ENCODE data around the gene GMPR.

The GMPR gene

DNA sequence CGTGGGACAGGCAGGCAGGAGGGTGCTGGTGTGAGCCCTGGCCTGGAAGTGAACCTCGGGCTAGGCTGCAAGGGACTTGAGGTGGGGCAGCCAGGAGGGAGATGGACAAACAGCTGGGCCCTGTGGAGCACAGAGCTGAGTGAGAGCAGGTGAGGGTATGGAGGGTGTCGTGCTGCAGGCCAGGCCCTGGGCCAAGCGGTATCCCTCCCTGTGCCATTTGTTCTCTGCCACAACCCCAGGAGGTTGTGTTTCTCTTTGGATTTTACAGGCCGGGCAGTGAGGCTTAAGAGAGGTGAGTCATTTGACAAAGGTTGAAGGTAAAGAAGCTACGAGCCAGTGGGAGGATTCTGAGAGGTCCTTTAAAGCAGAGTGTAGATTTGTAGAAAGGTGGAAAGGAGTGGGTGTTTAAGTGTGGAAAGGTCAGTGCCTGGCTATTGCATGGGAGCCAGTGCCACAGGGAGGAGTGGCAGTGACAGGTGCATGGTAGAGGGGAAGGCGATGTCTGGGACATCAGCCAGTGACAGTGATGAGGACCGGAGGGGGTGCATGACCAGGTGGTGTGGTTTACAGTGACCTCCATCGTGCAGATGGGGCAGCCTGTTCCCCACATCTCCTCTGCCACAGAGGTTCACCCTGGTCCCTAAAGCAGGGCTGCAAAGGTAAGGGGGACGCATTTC lies 39.8 kb downstream of the GMPR start:
- H3K4me1 ChIP-seq (ENCODE audit: control insufficient read depth in 1 of 2, insufficient read depth in 1 of 2, low read depth in 1 of 2, low read length in 1 of 2): no peaks in the 10 kb centered on the region
- no peaks in the 10 kb centered on the region for H3K9me3 ChIP-seq
- H3K27ac ChIP-seq: no peak overlapping the region
- TF ChIP-seq, protein P1, sequence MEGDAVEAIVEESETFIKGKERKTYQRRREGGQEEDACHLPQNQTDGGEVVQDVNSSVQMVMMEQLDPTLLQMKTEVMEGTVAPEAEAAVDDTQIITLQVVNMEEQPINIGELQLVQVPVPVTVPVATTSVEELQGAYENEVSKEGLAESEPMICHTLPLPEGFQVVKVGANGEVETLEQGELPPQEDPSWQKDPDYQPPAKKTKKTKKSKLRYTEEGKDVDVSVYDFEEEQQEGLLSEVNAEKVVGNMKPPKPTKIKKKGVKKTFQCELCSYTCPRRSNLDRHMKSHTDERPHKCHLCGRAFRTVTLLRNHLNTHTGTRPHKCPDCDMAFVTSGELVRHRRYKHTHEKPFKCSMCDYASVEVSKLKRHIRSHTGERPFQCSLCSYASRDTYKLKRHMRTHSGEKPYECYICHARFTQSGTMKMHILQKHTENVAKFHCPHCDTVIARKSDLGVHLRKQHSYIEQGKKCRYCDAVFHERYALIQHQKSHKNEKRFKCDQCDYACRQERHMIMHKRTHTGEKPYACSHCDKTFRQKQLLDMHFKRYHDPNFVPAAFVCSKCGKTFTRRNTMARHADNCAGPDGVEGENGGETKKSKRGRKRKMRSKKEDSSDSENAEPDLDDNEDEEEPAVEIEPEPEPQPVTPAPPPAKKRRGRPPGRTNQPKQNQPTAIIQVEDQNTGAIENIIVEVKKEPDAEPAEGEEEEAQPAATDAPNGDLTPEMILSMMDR (IDR thresholded peaks at IDR 0.05): no peak
- H3K27me3 ChIP-seq: no peaks in the 10 kb centered on the region
- H3K4me3 ChIP-seq (ENCODE audit: low read depth in 1 of 2, low read length in 1 of 2): no peak overlapping the region
- no peaks in the 10 kb centered on the region for H3K36me3 ChIP-seq

DNA sequence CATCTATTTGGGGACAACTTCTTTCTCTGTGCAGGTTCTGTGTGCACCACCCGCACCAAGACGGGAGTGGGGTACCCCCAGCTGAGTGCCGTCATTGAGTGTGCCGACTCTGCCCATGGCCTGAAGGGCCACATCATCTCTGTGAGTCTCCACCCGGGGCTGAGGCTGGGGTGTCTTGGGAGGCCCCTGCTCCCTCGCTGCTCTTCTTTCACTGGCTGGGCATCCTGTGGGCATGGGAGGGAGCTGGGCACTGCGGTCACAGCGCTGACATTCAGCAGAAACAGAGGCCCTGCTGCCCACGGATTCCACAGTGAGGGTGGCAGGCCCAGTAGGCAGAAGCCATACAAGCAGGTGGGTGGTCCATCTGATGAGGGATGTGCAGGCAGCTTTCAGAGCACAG lies 40.4 kb downstream of the GMPR start:
- no peaks in the 10 kb centered on the region for H3K4me1 ChIP-seq (ENCODE audit: control insufficient read depth in 1 of 2, insufficient read depth in 1 of 2, low read depth in 1 of 2, low read length in 1 of 2)
- no peaks in the 10 kb centered on the region for H3K36me3 ChIP-seq
- H3K27me3 ChIP-seq: no peaks in the 10 kb centered on the region
- no peak overlapping the region for H3K27ac ChIP-seq
- TF ChIP-seq, protein P1 (IDR thresholded peaks at IDR 0.05): no peak
- H3K4me3 ChIP-seq (ENCODE audit: low read depth in 1 of 2, low read length in 1 of 2): no peak overlapping the region
- no peaks in the 10 kb centered on the region for H3K9me3 ChIP-seq

DNA sequence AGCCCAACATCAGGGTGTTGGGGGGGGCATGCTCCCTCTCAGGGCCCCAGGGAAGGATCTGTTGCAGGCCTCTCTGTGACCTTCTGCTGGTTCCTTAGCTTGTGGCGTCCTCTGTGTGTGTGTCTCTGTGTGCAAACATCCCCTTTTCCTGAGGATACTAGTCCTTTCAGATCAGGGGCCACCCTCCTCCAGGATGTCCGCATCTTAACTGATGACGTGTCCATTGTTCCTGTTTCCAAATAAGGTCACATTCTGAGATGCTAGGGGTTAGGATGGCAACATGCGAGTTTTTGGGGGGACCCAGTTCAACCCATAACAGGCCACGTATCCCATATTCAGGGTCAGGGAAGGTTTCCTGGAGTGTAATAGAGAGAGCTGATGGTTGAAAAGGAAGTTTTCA lies 40.9 kb downstream of the GMPR start:
- Histone ChIP-seq H3K4me3 (ENCODE audit: low read depth in 1 of 2, low read length in 1 of 2) (no peak overlapping the region), H3K36me3 (no peaks in the 10 kb centered on the region), H3K27me3 (no peaks in the 10 kb centered on the region), H3K9me3 (no peaks in the 10 kb centered on the region), H3K4me1 (ENCODE audit: control insufficient read depth in 1 of 2, insufficient read depth in 1 of 2, low read depth in 1 of 2, low read length in 1 of 2) (no peaks in the 10 kb centered on the region), H3K27ac (no peak overlapping the region)
- TF ChIP-seq, protein P1 (IDR thresholded peaks at IDR 0.05): no peak

DNA sequence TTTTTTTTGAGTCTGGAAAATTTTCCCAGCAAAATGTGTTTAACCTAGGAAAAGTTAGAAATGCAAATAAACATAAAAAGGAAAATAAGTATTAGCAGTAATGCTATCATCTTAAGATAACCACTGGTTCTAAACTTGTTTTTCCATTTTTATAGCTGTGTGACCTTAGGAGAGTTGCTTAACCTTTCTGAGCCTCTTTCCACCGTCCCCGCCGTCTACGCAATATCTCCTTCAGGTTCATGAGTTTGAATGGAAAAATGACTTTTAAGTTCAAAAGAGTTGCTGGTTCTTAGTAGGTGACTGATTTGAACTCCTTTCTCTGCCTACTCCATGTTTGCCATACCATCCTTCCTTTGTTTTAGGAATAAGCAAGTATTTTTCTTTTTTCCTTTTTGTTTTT lies 44.0 kb downstream of the GMPR start:
- Histone ChIP-seq H3K9me3 (no peaks in the 10 kb centered on the region), H3K4me1 (ENCODE audit: control insufficient read depth in 1 of 2, insufficient read depth in 1 of 2, low read depth in 1 of 2, low read length in 1 of 2) (no peaks in the 10 kb centered on the region), H3K27me3 (no peaks in the 10 kb centered on the region), H3K27ac (no peak overlapping the region), H3K36me3 (no peaks in the 10 kb centered on the region), H3K4me3 (ENCODE audit: low read depth in 1 of 2, low read length in 1 of 2) (no peak overlapping the region)
- TF ChIP-seq, protein P1 (IDR thresholded peaks at IDR 0.05): no peak

DNA sequence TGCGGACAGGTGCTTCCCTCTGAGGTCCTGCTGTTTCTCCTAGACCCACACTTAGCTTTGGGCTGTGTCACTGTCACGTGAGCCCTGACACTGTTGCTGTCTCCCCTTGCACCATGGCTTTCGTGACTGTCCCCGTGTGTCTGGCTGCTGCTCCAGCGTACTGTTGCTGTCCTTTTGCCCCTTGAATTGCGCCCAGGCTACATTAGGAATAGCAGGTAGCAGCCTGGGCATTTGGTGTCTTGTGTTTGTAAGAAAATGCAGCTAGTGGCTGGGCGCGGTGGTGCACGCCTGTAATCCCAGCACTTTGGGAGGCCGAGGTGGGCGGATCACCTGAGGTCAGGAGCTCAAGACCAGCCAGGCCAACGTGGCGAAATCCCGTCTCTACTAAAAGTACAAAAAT lies 46.1 kb downstream of the GMPR start:
- no peaks in the 10 kb centered on the region for H3K27me3 ChIP-seq
- H3K27ac ChIP-seq: no peak overlapping the region
- H3K36me3 ChIP-seq: no peaks in the 10 kb centered on the region
- TF ChIP-seq, protein P1 (IDR thresholded peaks at IDR 0.05): no peak
- no peaks in the 10 kb centered on the region for H3K9me3 ChIP-seq
- H3K4me3 ChIP-seq (ENCODE audit: low read depth in 1 of 2, low read length in 1 of 2): no peak overlapping the region
- H3K4me1 ChIP-seq (ENCODE audit: control insufficient read depth in 1 of 2, insufficient read depth in 1 of 2, low read depth in 1 of 2, low read length in 1 of 2): no peaks in the 10 kb centered on the region

All from neutrophil (primary cell).